PC-9 (cell line): Measurements from ENCODE around the gene C1orf52. TPM values are rescaled to one million over a fixed set of nuclear protein-coding genes. Genes with fewer than 3 reads are reported as not detected.

Source experiments
- BruUV-seq: library from RNA; stranded (reverse); fragments of 400-500 nt; replicated peaks from 2 replicates; lab custom pipeline; 2021; lab: Mats Ljungman, UMichigan
- CTCF ChIA-PET: fragments of 300-600 bp; sonication (Branson Sonifier 250); formaldehyde crosslinking; loops from one replicate; lab custom pipeline; 2022; ENCODE audit warnings: antibody characterized with exemption; lab: Charles Lee
- POLR2A ChIA-PET: fragments of 300-600 bp; sonication (Branson Sonifier 250); formaldehyde crosslinking; loops from one replicate; lab custom pipeline; 2022; ENCODE audit warnings: antibody characterized with exemption; ENCODE audit not compliant: unreplicated experiment; lab: Charles Lee
- DNase-seq, 2 experiments: peaks; one replicate each; pipeline versions ENCODE4 v3.0.0 to v3.0.0-alpha.2; 2015 to 2022; ENCODE audit warnings: mixed read lengths in 1 of 2
- H2AFZ ChIP-seq: fragments of 200-600 bp; sonication (generic); 2 replicates; pipeline ENCODE4 v1.8.1; 2017; ENCODE audit warnings: antibody characterized with exemption
- H3F3A ChIP-seq: fragments of 200-600 bp; sonication (generic); 2 replicates; pipeline ENCODE4 v1.8.1; 2017; ENCODE audit warnings: antibody characterized with exemption, mild to moderate bottlenecking, low read depth; ENCODE audit not compliant: insufficient read depth
- H3K27ac ChIP-seq: fragments of 200-600 bp; sonication (generic); 2 replicates; pipeline ENCODE4 v1.6.1; 2016; ENCODE audit warnings: mixed run types
- H3K27me3 ChIP-seq: fragments of 200-600 bp; sonication (generic); 2 replicates; pipeline ENCODE4 v1.6.1; 2016; ENCODE audit warnings: low read depth, mixed run types; ENCODE audit not compliant: insufficient read depth
- H3K36me3 ChIP-seq: fragments of 200-600 bp; sonication (generic); 2 replicates; pipeline ENCODE4 v1.6.1; 2016; ENCODE audit warnings: low read depth, mixed run types
- H3K4me1 ChIP-seq: fragments of 200-600 bp; sonication (generic); replicated peaks from 2 replicates; pipeline ENCODE4 v1.6.1; 2016; ENCODE audit warnings: mixed run types; ENCODE audit not compliant: insufficient read depth
- H3K4me2 ChIP-seq: fragments of 200-600 bp; sonication (generic); 2 replicates; pipeline ENCODE4 v1.6.1; 2017; ENCODE audit warnings: mixed run types
- H3K4me3 ChIP-seq: fragments of 200-600 bp; sonication (generic); 2 replicates; pipeline ENCODE4 v1.6.1; 2016; ENCODE audit warnings: mixed run types
- H3K79me2 ChIP-seq: fragments of 200-600 bp; sonication (generic); 2 replicates; pipeline ENCODE4 v1.6.1; 2017; ENCODE audit warnings: low read depth, mixed run types
- H3K9me2 ChIP-seq: fragments of 200-600 bp; sonication (generic); 2 replicates; pipeline ENCODE4 v1.8.1; 2017; ENCODE audit warnings: mild to moderate bottlenecking; ENCODE audit not compliant: insufficient read depth
- H3K9me3 ChIP-seq: fragments of 200-600 bp; sonication (generic); 2 replicates; pipeline ENCODE4 v1.8.1; 2016; ENCODE audit warnings: low read depth; ENCODE audit not compliant: insufficient read depth
- H4K20me1 ChIP-seq: fragments of 200-600 bp; sonication (generic); 2 replicates; pipeline ENCODE4 v1.8.1; 2017; ENCODE audit not compliant: insufficient read depth
- CTCF ChIP-seq: fragments of 200-600 bp; sonication (generic); conservative IDR thresholded peaks from 2 replicates; pipeline ENCODE4 v1.6.1; 2017; ENCODE audit warnings: mixed run types, antibody characterized with exemption, mild to moderate bottlenecking, moderate library complexity
- EZH2 ChIP-seq: fragments of 200-600 bp; sonication (generic); IDR thresholded peaks from 2 replicates; pipeline ENCODE4 v1.8.0; 2017; ENCODE audit warnings: antibody characterized with exemption, low read depth
- intact Hi-C: fragments of 100-400 bp; cut with micrococcal nuclease; formaldehyde crosslinking; loops from one replicate; pipeline ENCODE4 v1.10.0; 2022; ENCODE audit not compliant: unreplicated experiment
- total RNA-seq: library from RNA; stranded (reverse); gene quantifications from 2 replicates; pipeline ENCODE4 v1.2.3, GENCODE V29; 2021

Gene C1orf52
- total RNA-seq, 1 experiment from 2014 or later, result 20.7 TPM

DNA sequence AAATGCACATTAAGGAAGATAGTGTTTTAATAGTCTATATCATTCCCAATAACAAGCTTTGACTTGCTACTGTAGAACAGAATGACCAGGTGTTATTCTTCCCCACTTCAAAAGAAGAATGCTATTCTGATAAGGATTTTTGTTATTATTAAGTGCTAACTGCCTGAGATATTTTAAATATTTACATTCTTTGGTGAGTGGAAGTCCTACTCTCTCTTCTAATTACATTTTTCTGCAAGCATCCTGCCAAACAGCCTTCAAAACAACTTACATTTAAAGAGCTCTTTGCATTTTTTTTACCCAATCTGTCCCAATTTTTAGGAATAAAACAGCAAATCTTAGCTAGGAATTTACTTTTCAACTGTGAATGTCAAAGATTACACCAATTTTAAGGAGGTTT lies 35.2 kb downstream of the C1orf52 start:
- ChIA-PET CTCF (no interaction called here), POLR2A (interaction anchor here (0.6 to 0.7 kb wide), 3 partner anchors 17 to 880 kb away, joined by 3 to 4 read pairs (median 3); no protein-coding TSS in a partner anchor)
- intact Hi-C loops, result loop anchor here (2.0 kb wide), 1 partner anchor 77 kb away; no protein-coding TSS in a partner anchor

DNA sequence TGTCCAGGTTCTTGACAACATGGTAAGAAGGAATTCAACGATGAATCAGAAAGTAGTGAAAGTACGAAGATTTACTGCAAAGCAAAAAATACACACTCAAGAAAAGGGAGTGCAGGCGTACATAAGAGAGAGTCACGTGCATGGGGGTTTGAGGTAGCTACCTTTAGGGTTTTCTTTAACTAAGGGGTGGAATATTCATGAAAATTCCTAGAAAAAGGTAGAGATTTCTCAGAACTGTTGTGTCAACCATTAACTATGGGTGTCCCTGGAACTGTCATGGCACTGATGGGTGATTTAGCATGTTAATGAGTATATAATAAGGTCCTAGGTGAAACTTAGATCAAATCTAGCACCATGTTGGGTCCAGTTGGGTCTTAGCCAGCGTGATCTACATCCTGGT lies 36.1 kb downstream of the C1orf52 start:
- peaks cover 35% of the 10 kb centered on the region for H3F3A ChIP-seq
- no peak overlapping the region for H2AFZ ChIP-seq
- TF ChIP-seq CTCF (no peak), EZH2 (no peak)
- no peaks in the 10 kb centered on the region for H3K36me3 ChIP-seq
- intact Hi-C loops, result no loop called here
- H3K9me3 ChIP-seq, result no peaks in the 10 kb centered on the region
- H3K9me2 ChIP-seq, result no peaks in the 10 kb centered on the region
- peaks cover 48% of the 10 kb centered on the region for H3K4me1 ChIP-seq
- H3K4me2 ChIP-seq, result peak overlapping the region; percentile 79; the same call in 1 of the 2 replicates
- H3K4me3 ChIP-seq, result no peak overlapping the region
- ChIA-PET POLR2A (no interaction called here), CTCF (no interaction called here)
- BruUV-seq, result no TSS peak
- no peak for DNase-seq
- H3K27ac ChIP-seq, result peak overlapping the region; percentile 92; the same call in 1 of the 2 replicates
- no peaks in the 10 kb centered on the region for H3K79me2 ChIP-seq
- no peaks in the 10 kb centered on the region for H4K20me1 ChIP-seq
- no peaks in the 10 kb centered on the region for H3K27me3 ChIP-seq

More for the DNA sequence above, 35.2 kb downstream of the C1orf52 start:
- H3K9me2 ChIP-seq, result no peaks in the 10 kb centered on the region
- no peaks in the 10 kb centered on the region for H4K20me1 ChIP-seq
- no peak for DNase-seq
- peak overlapping the region; percentile 79 for H3K4me2 ChIP-seq
- peaks cover 35% of the 10 kb centered on the region for H3F3A ChIP-seq
- H3K4me1 ChIP-seq, result peaks cover 48% of the 10 kb centered on the region
- H3K36me3 ChIP-seq, result no peaks in the 10 kb centered on the region
- H3K27me3 ChIP-seq, result no peaks in the 10 kb centered on the region
- peak overlapping the region; percentile 92 for H3K27ac ChIP-seq
- H3K9me3 ChIP-seq, result no peaks in the 10 kb centered on the region
- TF ChIP-seq CTCF (no peak), EZH2 (no peak)
- no peaks in the 10 kb centered on the region for H3K79me2 ChIP-seq
- BruUV-seq, result no TSS peak
- peak overlapping the region; percentile 45; the same call in 1 of the 2 replicates for H3K4me3 ChIP-seq
- H2AFZ ChIP-seq, result no peak overlapping the region

DNA sequence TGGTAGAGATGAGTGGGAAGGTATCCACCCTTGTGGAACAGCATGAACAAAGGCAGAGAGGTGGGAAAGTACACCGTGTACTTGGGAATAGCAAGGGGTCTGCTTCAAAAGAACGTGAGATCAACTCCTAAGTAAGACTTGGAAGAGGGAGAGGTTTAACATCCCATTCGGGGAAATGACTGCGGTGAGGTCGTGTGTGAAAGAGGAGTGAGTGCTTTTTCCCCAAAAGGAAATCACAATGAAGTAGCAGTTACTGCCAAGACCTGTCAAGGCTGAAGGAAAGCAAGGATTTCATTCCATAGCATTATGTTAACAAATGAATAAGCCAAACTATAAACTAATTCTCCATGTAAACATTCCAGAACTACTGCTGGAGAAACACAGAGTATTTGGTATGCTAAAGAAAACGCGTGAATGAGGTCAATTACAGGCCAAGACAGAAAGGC lies 38.7 kb downstream of the C1orf52 start:
- no peaks in the 10 kb centered on the region for H3K79me2 ChIP-seq
- ChIA-PET POLR2A (no interaction called here), CTCF (no interaction called here)
- no peak overlapping the region for H3K4me2 ChIP-seq
- intact Hi-C loops, result no loop called here
- DNase-seq, result no peak
- no peak overlapping the region for H3K4me3 ChIP-seq
- H3K4me1 ChIP-seq, result peaks cover 30% of the 10 kb centered on the region
- H3K9me3 ChIP-seq, result peaks cover 6% of the 10 kb centered on the region; the same call in 1 of the 2 replicates
- BruUV-seq, result no TSS peak
- no peak for TF ChIP-seq EZH2
- TF ChIP-seq CTCF, result no peak
- H2AFZ ChIP-seq, result no peak overlapping the region
- H3K27me3 ChIP-seq, result no peaks in the 10 kb centered on the region
- no peaks in the 10 kb centered on the region for H3K36me3 ChIP-seq
- peaks cover 27% of the 10 kb centered on the region for H3F3A ChIP-seq
- H3K27ac ChIP-seq, result no peak overlapping the region
- H3K9me2 ChIP-seq, result no peaks in the 10 kb centered on the region
- no peaks in the 10 kb centered on the region for H4K20me1 ChIP-seq
